MM.1S (cell line): Measurements from ENCODE around the gene DZIP1L.

Experiments used
- DNase-seq: peaks from one replicate; pipeline ENCODE4 v3.0.0-alpha.2; 2015
- H2AFZ ChIP-seq: fragments of 300-600 bp; sonication (generic); 2 replicates; pipeline ENCODE4 v1.6.0; 2016; ENCODE audit warnings: antibody characterized with exemption, low read length
- H3F3A ChIP-seq: fragments of 300-600 bp; sonication (generic); 2 replicates; pipeline ENCODE4 v1.6.1; 2016; ENCODE audit warnings: mild to moderate bottlenecking, antibody characterized with exemption, low read length, moderate library complexity, mixed read lengths; ENCODE audit not compliant: insufficient read depth
- H3K27ac ChIP-seq: fragments of 300-600 bp; sonication (generic); 2 replicates; pipeline ENCODE4 v1.5.1; 2016; ENCODE audit warnings: mild to moderate bottlenecking, low read length
- H3K27me3 ChIP-seq: fragments of 300-600 bp; sonication (generic); replicated peaks from 2 replicates; pipeline ENCODE4 v1.6.0; 2016; ENCODE audit warnings: low read length; ENCODE audit not compliant: insufficient read depth
- H3K36me3 ChIP-seq: fragments of 300-600 bp; sonication (generic); replicated peaks from 2 replicates; pipeline ENCODE4 v1.6.1; 2016; ENCODE audit warnings: mild to moderate bottlenecking, low read length, mixed read lengths; ENCODE audit not compliant: insufficient read depth
- H3K4me1 ChIP-seq: fragments of 300-600 bp; sonication (generic); 2 replicates; pipeline ENCODE4 v1.6.1; 2016; ENCODE audit warnings: low read length, mixed read lengths
- H3K4me2 ChIP-seq: fragments of 300-600 bp; sonication (generic); 2 replicates; pipeline ENCODE4 v1.6.0; 2016; ENCODE audit warnings: low read depth, low read length
- H3K4me3 ChIP-seq: fragments of 300-600 bp; sonication (generic); 2 replicates; pipeline ENCODE4 v1.5.1; 2016; ENCODE audit warnings: low read length, mixed read lengths
- H3K79me2 ChIP-seq: fragments of 300-600 bp; sonication (generic); 2 replicates; pipeline ENCODE4 v1.6.1; 2016; ENCODE audit warnings: mixed run types, low read length, mixed read lengths
- H3K9ac ChIP-seq: fragments of 300-600 bp; sonication (generic); 2 replicates; pipeline ENCODE4 v1.6.1; 2016; ENCODE audit warnings: low read length, mixed read lengths
- H3K9me2 ChIP-seq: fragments of 300-600 bp; sonication (generic); replicated peaks from 2 replicates; pipeline ENCODE4 v1.6.1; 2016; ENCODE audit warnings: mild to moderate bottlenecking, low read length, mixed read lengths; ENCODE audit not compliant: insufficient read depth
- H3K9me3 ChIP-seq: fragments of 300-600 bp; sonication (generic); replicated peaks from 2 replicates; pipeline ENCODE4 v1.6.1; 2016; ENCODE audit warnings: mild to moderate bottlenecking, low read length, mixed read lengths; ENCODE audit not compliant: insufficient read depth
- H4K20me1 ChIP-seq: fragments of 300-600 bp; sonication (generic); 2 replicates; pipeline ENCODE4 v1.6.1; 2016; ENCODE audit warnings: mild to moderate bottlenecking, low read length, moderate library complexity, mixed read lengths; ENCODE audit not compliant: insufficient read depth
- CTCF ChIP-seq: fragments of 300-600 bp; sonication (generic); IDR thresholded peaks from 2 replicates; pipeline ENCODE4 v1.5.1; 2016; ENCODE audit warnings: antibody characterized with exemption, low read length, mixed read lengths
- EZH2 ChIP-seq: fragments of 300-600 bp; sonication (generic); optimal IDR thresholded peaks from 2 replicates; pipeline ENCODE3; 2017; ENCODE audit warnings: low read depth, mild to moderate bottlenecking, antibody characterized with exemption, low read length, mixed read lengths
- EZH2phosphoT487 ChIP-seq: fragments of 300-600 bp; sonication (generic); IDR thresholded peaks from 2 replicates; pipeline ENCODE4 v1.6.1; 2018; ENCODE audit warnings: antibody characterized with exemption, low read length

Gene DZIP1L

DNA sequence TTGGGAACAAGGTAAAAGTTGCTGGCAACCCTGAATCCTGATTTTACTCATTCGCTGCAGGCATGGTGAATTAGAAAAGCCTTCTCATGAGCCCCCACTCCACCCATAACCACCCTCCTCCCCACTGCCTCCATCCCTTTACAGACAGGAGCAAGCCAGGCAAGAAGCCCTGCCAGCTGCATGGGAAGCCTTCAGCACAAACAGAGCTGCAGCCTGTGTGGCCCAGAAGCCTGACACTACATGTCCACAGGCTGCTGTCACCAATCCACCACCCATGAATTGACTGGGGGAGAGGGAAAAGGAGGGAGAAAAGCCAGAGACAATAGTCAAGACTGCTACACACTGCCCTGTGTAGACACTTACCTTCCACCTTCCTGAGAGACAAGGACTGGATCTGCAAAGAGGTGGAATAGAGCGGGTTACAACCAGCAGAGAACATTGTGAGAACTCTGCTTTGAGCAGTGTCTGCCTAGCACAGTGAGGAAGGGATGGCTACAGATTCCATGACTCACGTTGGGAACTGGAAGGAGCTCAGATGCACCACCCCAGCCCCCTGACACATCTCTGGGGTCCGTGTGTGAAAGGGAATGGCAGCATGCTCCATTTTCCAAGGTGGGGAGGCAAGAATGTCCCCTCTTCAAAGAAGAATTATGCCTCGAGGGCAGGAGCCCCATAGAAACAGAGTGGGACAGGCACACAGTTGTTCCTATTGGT, 33.9 kb downstream of the DZIP1L start:
- peaks cover 20% of the 10 kb centered on the region for H3F3A ChIP-seq
- no peaks in the 10 kb centered on the region for H3K9me3 ChIP-seq
- no peaks in the 10 kb centered on the region for H3K79me2 ChIP-seq
- no peaks in the 10 kb centered on the region for H3K36me3 ChIP-seq
- peak overlapping the region; percentile 22 for H3K4me3 ChIP-seq
- no peak for DNase-seq
- no peak overlapping the region for H3K9ac ChIP-seq
- no peak overlapping the region for H2AFZ ChIP-seq
- H4K20me1 ChIP-seq, result no peaks in the 10 kb centered on the region
- peaks cover 30% of the 10 kb centered on the region for H3K27me3 ChIP-seq
- H3K4me1 ChIP-seq, result peaks cover 26% of the 10 kb centered on the region
- no peak overlapping the region for H3K27ac ChIP-seq
- TF ChIP-seq CTCF, result no peak
- no peak for TF ChIP-seq EZH2
- TF ChIP-seq EZH2phosphoT487, result no peak
- H3K9me2 ChIP-seq, result no peaks in the 10 kb centered on the region
- peak overlapping the region; percentile 76 for H3K4me2 ChIP-seq

DNA sequence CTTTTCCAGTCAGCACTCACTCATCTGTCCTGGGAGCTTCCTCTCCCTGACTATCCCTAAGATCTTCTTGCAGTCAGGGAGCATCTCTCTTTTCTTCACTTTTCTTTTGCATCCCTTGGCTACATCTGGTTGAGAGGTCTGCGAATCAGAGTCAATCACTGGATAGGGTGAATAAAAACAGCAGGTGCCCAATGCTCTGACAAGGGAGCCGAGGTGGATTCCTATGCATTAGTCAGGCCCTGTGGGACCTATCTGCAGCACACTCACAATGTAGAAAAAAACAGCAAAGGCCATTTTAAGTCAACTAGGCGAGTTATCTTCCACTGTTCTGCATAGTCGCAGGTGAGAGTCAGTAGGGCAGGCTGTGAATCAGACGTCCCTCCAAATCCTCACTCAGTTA, 35.5 kb downstream of the DZIP1L start:
- TF ChIP-seq EZH2, result no peak
- no peak for TF ChIP-seq EZH2phosphoT487
- TF ChIP-seq CTCF, result no peak

DNA sequence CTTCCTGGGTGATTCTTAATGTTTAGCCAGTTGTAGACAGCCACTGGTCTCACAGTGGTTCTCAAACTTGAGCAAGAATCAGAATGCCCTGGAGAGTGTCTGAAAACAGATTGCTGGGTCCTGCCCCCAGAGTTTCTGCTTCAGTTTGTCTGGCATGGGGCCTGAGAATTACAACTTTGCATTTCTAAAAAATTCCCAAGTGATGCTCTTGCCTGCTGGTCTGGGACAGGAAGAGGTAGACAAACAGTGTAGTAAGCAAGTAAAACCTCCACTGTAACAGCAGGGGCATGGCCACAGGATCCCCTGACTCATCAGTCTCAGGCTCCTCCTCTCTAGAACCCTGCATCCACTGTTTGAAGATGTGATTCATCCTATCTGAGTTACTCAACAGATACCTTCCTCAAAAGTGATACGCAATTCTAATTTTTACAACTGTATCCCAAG, 36.5 kb downstream of the DZIP1L start:
- Histone ChIP-seq H3F3A (peaks cover 20% of the 10 kb centered on the region), H3K4me3 (no peak overlapping the region), H3K79me2 (no peaks in the 10 kb centered on the region), H3K4me2 (no peak overlapping the region), H4K20me1 (no peaks in the 10 kb centered on the region), H3K9ac (no peak overlapping the region), H3K9me3 (no peaks in the 10 kb centered on the region), H3K36me3 (no peaks in the 10 kb centered on the region), H3K27ac (no peak overlapping the region), H2AFZ (no peak overlapping the region), H3K4me1 (peaks cover 25% of the 10 kb centered on the region), H3K9me2 (no peaks in the 10 kb centered on the region), H3K27me3 (peaks cover 23% of the 10 kb centered on the region)
- DNase-seq, result no peak
- TF ChIP-seq CTCF (no peak), EZH2phosphoT487 (no peak), EZH2 (no peak)

More for the DNA sequence above, 35.5 kb downstream of the DZIP1L start:
- H3K4me3 ChIP-seq, result no peak overlapping the region
- H3K9me2 ChIP-seq, result no peaks in the 10 kb centered on the region
- H3K4me1 ChIP-seq, result peaks cover 26% of the 10 kb centered on the region
- no peaks in the 10 kb centered on the region for H4K20me1 ChIP-seq
- H3K27me3 ChIP-seq, result peaks cover 30% of the 10 kb centered on the region
- H3K9ac ChIP-seq, result no peak overlapping the region
- H3K4me2 ChIP-seq, result no peak overlapping the region
- no peak overlapping the region for H3K27ac ChIP-seq
- no peaks in the 10 kb centered on the region for H3K9me3 ChIP-seq
- no peaks in the 10 kb centered on the region for H3K36me3 ChIP-seq
- no peaks in the 10 kb centered on the region for H3K79me2 ChIP-seq
- H2AFZ ChIP-seq, result no peak overlapping the region
- H3F3A ChIP-seq, result peaks cover 20% of the 10 kb centered on the region
- no peak for DNase-seq
